Measurements from ENCODE around the gene ZNF385B.

The ZNF385B gene

DNA sequence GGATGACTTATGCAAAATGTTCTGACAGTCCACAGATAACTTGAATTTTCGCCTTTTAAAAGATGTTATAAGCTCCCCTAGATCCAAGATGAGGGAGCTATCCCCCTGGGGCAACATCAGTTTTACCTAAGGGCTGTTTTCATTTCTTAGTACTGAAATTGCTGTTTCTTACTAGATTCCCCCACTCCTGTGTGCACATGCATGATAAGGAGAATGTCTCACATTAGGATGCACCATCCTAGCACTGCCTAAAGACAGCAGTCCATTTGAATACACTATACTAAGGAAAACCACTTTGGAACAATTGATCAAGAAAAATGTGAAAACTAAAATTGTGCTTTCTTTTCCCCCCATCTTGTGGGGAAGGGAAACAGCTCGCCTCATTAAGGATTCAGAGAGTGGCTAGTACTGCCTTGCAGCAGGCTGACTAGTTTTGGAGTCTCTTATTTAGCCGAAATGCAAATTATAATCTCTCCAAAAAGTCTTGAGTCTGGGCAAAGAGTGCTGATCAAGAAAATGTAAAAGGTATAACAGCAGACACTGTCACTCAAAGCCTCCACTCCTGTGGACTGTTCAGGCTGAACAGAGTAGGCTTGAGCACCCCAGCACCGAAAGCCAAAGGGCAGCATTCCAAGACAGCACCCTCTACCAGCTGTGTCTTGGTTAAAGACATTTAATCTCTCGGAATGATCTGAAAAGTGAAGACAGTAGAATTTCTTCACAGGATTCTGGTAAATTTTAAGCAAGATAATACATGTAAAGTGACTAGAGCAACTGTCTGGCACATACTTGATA, 65.0 kb downstream of the ZNF385B start:
- no peak for DNase-seq
- H3K36me3 ChIP-seq = no peaks in the 10 kb centered on the region
- H3K9me3 ChIP-seq (ENCODE audit: severe bottlenecking) = no peaks in the 10 kb centered on the region
- no peaks in the 10 kb centered on the region for H3K27me3 ChIP-seq (ENCODE audit: insufficient read depth, low read depth, severe bottlenecking)
- H3K27ac ChIP-seq = no peak overlapping the region
- no peak overlapping the region for H3K4me3 ChIP-seq (ENCODE audit: low read depth, low read length)
- TF ChIP-seq, protein P1, sequence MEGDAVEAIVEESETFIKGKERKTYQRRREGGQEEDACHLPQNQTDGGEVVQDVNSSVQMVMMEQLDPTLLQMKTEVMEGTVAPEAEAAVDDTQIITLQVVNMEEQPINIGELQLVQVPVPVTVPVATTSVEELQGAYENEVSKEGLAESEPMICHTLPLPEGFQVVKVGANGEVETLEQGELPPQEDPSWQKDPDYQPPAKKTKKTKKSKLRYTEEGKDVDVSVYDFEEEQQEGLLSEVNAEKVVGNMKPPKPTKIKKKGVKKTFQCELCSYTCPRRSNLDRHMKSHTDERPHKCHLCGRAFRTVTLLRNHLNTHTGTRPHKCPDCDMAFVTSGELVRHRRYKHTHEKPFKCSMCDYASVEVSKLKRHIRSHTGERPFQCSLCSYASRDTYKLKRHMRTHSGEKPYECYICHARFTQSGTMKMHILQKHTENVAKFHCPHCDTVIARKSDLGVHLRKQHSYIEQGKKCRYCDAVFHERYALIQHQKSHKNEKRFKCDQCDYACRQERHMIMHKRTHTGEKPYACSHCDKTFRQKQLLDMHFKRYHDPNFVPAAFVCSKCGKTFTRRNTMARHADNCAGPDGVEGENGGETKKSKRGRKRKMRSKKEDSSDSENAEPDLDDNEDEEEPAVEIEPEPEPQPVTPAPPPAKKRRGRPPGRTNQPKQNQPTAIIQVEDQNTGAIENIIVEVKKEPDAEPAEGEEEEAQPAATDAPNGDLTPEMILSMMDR (IDR thresholded peaks at IDR 0.05; ENCODE audit: low read depth, low read length) = no peak

DNA sequence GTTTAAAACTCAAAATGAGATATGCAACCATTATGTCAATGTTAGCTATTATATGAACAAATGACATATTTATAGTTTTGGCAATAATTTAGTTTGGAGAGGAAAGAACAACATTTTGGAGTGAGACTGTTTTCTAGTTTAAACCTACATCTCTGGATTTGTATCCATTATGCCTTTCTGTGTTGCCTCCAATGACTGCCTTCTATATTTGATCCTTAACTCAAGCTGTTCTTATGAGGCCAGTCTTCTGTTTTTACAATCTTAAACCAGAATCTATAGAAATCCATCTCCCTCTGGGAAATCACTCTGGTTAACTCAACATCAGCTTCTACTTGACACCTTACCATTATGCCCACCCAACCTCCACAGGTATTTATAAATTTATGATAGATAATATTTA, 67.5 kb downstream of the ZNF385B start:
- H3K36me3 ChIP-seq = no peaks in the 10 kb centered on the region
- no peak for DNase-seq
- TF ChIP-seq, protein P1 (IDR thresholded peaks at IDR 0.05; ENCODE audit: low read depth, low read length) = no peak

DNA sequence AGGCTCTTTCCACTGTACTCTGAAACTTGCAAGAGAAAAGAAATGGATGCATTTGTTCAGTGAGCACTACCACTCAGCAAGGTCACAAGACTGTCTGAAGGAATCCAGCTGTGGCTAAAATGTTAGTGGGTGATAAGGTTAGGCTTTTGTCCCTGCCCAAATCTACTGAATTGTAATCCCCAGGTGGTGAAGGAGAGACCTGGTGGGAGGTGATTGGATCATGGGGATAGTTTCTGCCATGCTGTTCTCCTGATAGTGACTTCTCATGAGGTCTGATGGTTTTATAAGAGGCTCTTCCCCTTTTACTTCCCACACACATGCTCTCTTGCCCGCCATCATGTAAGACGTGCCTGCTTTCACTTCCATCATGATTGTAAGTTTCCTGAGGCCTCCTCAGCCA, 68.2 kb downstream of the ZNF385B start:
- H3K9me3 ChIP-seq (ENCODE audit: severe bottlenecking) = no peaks in the 10 kb centered on the region
- H3K27me3 ChIP-seq (ENCODE audit: insufficient read depth, low read depth, severe bottlenecking) = no peaks in the 10 kb centered on the region
- no peak overlapping the region for H3K27ac ChIP-seq
- H3K4me3 ChIP-seq (ENCODE audit: low read depth, low read length) = no peak overlapping the region
- H3K36me3 ChIP-seq = no peaks in the 10 kb centered on the region
- no peak for DNase-seq
- TF ChIP-seq, protein P1 (IDR thresholded peaks at IDR 0.05; ENCODE audit: low read depth, low read length) = no peak

More for the DNA sequence above, 67.5 kb downstream of the ZNF385B start:
- no peaks in the 10 kb centered on the region for H3K9me3 ChIP-seq (ENCODE audit: severe bottlenecking)
- H3K4me3 ChIP-seq (ENCODE audit: low read depth, low read length) = no peak overlapping the region
- H3K27ac ChIP-seq = no peak overlapping the region
- no peaks in the 10 kb centered on the region for H3K27me3 ChIP-seq (ENCODE audit: insufficient read depth, low read depth, severe bottlenecking)

DNA sequence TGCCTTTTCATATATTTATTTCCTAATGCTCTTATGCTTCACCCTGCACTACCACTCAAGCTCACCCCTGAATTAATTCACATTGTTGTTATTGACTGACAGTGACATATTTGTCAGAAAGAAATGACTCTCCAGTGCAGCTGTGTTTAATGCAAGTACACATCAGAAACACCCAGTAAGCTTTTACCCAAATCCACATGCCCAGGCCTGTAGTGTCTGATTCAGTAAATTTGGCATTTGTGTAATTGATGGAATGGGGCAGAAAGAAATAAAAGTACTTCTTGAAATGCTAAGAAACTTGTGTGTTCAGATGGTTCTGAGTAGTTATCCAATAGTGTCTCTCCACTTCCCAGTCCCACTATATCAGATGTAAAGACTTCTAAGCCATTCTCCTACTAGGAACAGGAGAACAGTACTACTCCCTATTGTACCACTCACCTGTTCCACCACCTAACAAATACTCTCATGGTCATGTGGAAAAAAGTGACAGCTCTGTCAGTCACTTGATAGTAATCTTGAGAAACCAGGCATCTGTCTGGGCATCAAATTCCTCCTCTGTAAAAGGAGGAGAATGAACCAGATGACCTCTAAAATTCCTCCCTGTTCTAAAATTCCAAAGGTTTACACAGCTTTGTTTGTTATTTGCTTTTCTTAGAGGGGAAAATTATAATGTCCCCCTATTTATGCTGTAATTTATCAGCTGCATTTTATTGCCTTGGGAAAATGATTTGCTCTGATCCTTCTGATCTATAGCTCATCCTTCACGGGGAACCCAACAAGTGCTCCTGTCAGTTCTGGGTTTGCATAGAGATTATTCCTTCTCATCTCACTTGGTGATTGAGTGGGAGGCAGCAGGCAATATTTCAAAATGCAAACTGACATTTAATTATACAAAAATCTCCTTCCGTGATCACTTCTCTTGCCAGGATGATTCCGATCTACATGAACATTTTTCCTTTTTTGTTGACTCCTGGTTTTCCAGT, 70.9 kb downstream of the ZNF385B start:
- no peak overlapping the region for H3K27ac ChIP-seq
- TF ChIP-seq, protein P1 (IDR thresholded peaks at IDR 0.05; ENCODE audit: low read depth, low read length) = no peak
- H3K9me3 ChIP-seq (ENCODE audit: severe bottlenecking) = no peaks in the 10 kb centered on the region
- no peak overlapping the region for H3K4me3 ChIP-seq (ENCODE audit: low read depth, low read length)
- H3K27me3 ChIP-seq (ENCODE audit: insufficient read depth, low read depth, severe bottlenecking) = no peaks in the 10 kb centered on the region
- no peak for DNase-seq
- H3K36me3 ChIP-seq = no peaks in the 10 kb centered on the region

DNA sequence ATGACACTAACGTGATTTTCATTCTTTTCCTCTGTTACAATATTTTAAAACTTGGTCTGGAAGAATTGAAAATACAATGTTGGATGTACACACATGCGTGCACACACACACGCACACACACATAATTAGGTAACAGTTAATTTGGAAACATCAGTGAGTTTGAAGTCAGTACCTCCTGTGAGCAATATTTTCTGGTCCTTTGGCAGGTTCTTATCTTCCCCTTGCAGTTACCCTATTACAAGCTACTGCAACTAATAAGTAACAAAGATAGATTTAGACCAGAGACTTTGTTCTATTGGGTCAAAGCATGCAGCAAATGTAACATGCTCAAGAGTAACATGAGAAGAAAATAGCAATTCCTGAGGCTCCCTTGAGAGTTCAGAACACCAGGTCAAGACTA, 73.3 kb downstream of the ZNF385B start:
- Histone ChIP-seq H3K4me3 (ENCODE audit: low read depth, low read length) (no peak overlapping the region), H3K9me3 (ENCODE audit: severe bottlenecking) (no peaks in the 10 kb centered on the region), H3K27ac (no peak overlapping the region), H3K36me3 (no peaks in the 10 kb centered on the region), H3K27me3 (ENCODE audit: insufficient read depth, low read depth, severe bottlenecking) (no peaks in the 10 kb centered on the region)
- no peak for DNase-seq
- TF ChIP-seq, protein P1 (IDR thresholded peaks at IDR 0.05; ENCODE audit: low read depth, low read length) = no peak

Measured in WERI-Rb-1 (cell line).